Ishikawa (cell line): Measurements from ENCODE around the gene RSAD1.

Experiments used
- CEBPB ChIP-seq: IDR thresholded peaks from 2 replicates; pipeline ENCODE4 v1.6.1; 2012
- CREB1 ChIP-seq: IDR thresholded peaks from 2 replicates; pipeline ENCODE4 v1.6.1; 2012; ENCODE audit warnings: low read depth
- EGR1 ChIP-seq: IDR thresholded peaks from 2 replicates; pipeline ENCODE4 v1.6.1; 2012
- EP300 ChIP-seq: IDR thresholded peaks from 2 replicates; pipeline ENCODE4 v1.6.1; 2012; ENCODE audit warnings: borderline replicate concordance
- FOXM1 ChIP-seq: IDR thresholded peaks from 2 replicates; pipeline ENCODE4 v1.6.1; 2012; ENCODE audit warnings: low read depth, borderline replicate concordance
- NFIC ChIP-seq: IDR thresholded peaks from 2 replicates; pipeline ENCODE4 v1.6.1; 2012
- RAD21 ChIP-seq: IDR thresholded peaks from 2 replicates; pipeline ENCODE4 v1.6.1; 2012; ENCODE audit warnings: low read depth
- REST ChIP-seq: IDR thresholded peaks from 2 replicates; pipeline ENCODE4 v1.6.1; 2012; ENCODE audit warnings: low read depth, mild to moderate bottlenecking
- TAF1 ChIP-seq: IDR thresholded peaks from 2 replicates; pipeline ENCODE4 v1.6.1; 2012; ENCODE audit warnings: low read depth, mild to moderate bottlenecking
- TCF12 ChIP-seq: IDR thresholded peaks from 2 replicates; pipeline ENCODE4 v1.6.1; 2012; ENCODE audit warnings: low read depth
- TEAD4 ChIP-seq: IDR thresholded peaks from 2 replicates; pipeline ENCODE4 v1.6.1; 2012
- YY1 ChIP-seq: IDR thresholded peaks from 2 replicates; pipeline ENCODE4 v1.6.1; 2012; ENCODE audit warnings: low read depth
- ZBTB7A ChIP-seq: IDR thresholded peaks from 2 replicates; pipeline ENCODE4 v1.6.1; 2012; ENCODE audit warnings: low read depth
- TF ChIP-seq, protein P1 (sequence below): IDR thresholded peaks from 2 replicates; pipeline ENCODE4 v1.6.1; 2012
- TF ChIP-seq, protein P2 (sequence below): IDR thresholded peaks from 2 replicates; pipeline ENCODE4 v1.6.1; 2012

The RSAD1 gene

DNA sequence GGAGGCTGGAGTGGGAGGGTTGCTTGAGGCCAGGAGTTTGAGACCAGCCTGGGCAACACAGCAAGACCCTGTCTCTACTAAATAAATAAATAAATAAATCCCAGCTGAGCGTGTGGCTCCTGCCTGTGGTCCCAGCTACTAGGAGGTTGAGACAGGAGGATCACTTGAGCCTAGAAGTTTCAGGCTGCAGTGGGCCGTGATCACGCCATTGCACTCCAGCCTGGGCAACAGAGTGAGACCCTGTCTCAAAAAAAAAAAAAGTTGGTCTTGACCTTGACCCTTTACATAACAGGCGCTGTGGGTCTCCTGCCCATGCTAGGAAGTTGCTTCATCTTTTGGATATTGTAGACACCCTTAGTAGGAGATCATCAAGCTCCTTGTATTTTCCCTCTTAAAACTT lies 41.3 kb upstream of the RSAD1 start:
- TF ChIP-seq TCF12, result no peak
- TF ChIP-seq REST, result no peak
- no peak for TF ChIP-seq YY1
- TF ChIP-seq, protein P1, sequence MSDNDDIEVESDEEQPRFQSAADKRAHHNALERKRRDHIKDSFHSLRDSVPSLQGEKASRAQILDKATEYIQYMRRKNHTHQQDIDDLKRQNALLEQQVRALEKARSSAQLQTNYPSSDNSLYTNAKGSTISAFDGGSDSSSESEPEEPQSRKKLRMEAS, result no peak
- no peak for TF ChIP-seq RAD21
- TF ChIP-seq CEBPB, result no peak
- TF ChIP-seq NFIC, result no peak
- TF ChIP-seq FOXM1, result no peak
- no peak for TF ChIP-seq EGR1

DNA sequence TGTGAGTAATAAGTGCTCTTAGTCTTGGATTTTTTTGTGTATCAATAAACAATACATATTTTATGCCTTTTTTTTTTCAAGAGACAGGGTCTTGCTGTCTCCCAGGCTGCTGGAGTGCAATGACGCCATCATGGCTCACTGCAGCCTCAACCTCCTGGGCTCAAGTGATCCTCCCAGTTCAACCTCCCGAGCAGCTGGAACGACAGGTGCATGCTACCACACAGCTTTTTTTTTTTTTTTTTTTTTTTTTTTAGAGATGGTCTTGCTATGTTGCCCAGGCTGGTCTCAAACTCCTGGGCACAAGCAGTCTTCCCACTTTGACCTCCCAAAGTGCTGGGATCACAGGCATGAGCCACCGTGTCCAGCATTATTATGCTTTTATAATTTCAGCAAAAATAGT lies 39.7 kb upstream of the RSAD1 start:
- TF ChIP-seq CEBPB (no peak), EGR1 (no peak), FOXM1 (no peak), TCF12 (no peak), RAD21 (no peak), CREB1 (no peak), TEAD4 (no peak), EP300 (no peak), YY1 (no peak)
- TF ChIP-seq, protein P1, result no peak

- no peak for TF ChIP-seq REST
- no peak for TF ChIP-seq FOXM1
- TF ChIP-seq ZBTB7A, result no peak; the same call in 1 of the 2 replicates
- no peak for TF ChIP-seq TAF1
- TF ChIP-seq, protein P1, result no peak
- no peak for TF ChIP-seq CREB1
- no peak for TF ChIP-seq CEBPB
- no peak for TF ChIP-seq TEAD4
- TF ChIP-seq YY1, result no peak
- TF ChIP-seq NFIC, result no peak
- no peak for TF ChIP-seq RAD21
- TF ChIP-seq, protein P2, sequence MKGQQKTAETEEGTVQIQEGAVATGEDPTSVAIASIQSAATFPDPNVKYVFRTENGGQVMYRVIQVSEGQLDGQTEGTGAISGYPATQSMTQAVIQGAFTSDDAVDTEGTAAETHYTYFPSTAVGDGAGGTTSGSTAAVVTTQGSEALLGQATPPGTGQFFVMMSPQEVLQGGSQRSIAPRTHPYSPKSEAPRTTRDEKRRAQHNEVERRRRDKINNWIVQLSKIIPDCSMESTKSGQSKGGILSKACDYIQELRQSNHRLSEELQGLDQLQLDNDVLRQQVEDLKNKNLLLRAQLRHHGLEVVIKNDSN, result no peak
Measured at GRCh38 chr17:50440172-50440837, 38.4 kb upstream of the RSAD1 start.

DNA sequence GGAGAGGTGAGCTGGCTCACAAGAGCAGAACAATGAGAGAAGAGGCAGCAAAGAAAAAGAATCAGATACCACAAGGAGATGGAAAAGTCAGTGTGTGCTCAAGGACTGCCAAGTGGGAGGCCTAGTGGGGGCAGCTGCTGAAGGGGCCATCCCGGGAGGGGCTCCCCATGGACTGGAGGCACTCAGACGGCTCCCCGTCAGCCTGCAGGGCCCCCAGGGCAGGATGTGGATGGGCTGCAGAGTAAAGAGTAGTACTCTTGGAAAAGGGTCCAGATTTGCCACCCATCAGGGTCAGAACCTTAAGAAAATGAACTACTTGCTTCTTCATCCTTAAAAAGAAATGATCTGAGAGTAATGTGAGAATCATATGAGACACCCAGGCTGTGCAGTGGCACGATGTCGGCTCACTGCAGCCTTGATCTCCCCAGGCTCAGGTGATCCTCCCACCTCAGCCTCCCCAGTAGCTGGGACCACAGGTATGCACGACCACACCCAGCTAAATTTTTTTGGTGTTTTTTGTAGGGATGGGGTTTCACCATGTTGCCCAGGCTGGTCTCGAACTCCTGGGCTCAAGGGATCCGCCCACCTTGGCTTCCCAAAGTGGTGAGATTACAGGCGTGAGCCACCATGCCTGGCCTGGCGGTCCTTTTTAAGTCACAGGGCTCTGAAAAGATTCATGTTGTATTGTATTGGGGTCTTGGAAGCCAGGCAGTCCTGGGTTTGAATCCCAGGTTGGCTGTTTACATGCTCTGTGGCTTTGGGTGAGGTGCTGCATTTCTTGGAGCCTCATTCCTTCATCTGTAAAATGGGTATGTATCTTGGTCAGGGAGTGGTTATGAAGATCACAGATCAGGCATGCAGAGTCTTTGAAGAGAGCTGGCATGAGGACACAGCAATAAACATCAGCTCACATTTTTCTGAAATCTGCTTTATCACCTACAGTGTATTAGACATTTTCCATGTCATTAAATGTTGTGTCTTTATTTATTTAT lies 37.5 kb upstream of the RSAD1 start:
- TF ChIP-seq CEBPB (no peak), NFIC (peak; percentile 28; the same call in 1 of the 2 replicates), TCF12 (no peak)
- TF ChIP-seq, protein P1, result 0 out of 2 replicates have a peak, but pooled peaks have one; percentile 5

- 0 out of 2 replicates have a peak, but pooled peaks have one; percentile 2 for TF ChIP-seq FOXM1
- TF ChIP-seq TCF12, result 0 out of 2 replicates have a peak, but pooled peaks have one; percentile 14
- TF ChIP-seq REST, result no peak
- TF ChIP-seq, protein P1, result no peak
- TF ChIP-seq, protein P2, result no peak
- TF ChIP-seq EP300, result no peak
- TF ChIP-seq YY1, result no peak
- TF ChIP-seq RAD21, result no peak
- no peak for TF ChIP-seq CREB1
- TF ChIP-seq EGR1, result no peak
- no peak for TF ChIP-seq CEBPB
- no peak for TF ChIP-seq TAF1
- peak; percentile 72; the same call in 1 of the 2 replicates for TF ChIP-seq NFIC
- no peak for TF ChIP-seq TEAD4
- TF ChIP-seq ZBTB7A, result no peak
Measured at GRCh38 chr17:50443505-50443974, 35.1 kb upstream of the RSAD1 start.
